ENCODE data around the gene HAPLN2. TPM values are rescaled to one million over a fixed set of nuclear protein-coding genes. Genes with fewer than 3 reads are reported as not detected.

HAPLN2 gene
- total RNA-seq, 1 donor from 2014 or later: not detected

DNA sequence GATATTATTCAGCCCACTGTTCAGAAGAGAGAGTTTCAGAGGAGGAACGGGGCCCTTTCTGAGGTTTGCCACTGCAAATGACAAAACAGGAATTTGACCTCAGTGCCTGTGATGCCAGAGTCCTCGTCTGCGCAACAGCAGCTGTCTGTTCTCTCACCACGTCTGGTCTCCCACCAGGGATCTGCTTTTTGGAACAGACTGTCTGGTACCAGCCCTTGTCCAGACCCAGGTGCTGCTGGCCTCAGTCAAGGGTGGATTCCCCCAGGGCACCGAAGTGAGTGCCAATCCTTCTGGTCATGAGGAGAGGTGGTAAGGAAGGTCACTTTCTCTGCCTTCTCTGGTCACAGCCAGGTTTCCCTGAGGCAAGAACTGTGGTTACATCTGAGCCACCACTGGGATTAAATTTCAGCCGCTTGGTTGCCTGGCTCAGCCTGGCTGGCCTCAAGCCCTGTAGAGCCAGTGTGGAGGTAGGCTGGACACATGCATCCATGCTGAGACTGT is 20.4 kb downstream of the HAPLN2 start:
- POLR2A ChIA-PET: no interaction called here
- ATAC-seq (ENCODE audit: low read depth) (no peak), DNase-seq (no peak)
- H3K4me3 Mint-ChIP-seq: no peak overlapping the region
- no peaks in the 10 kb centered on the region for H3K9me3 Mint-ChIP-seq
- no peak overlapping the region for H3K27ac Mint-ChIP-seq
- CTCF ChIA-PET: interaction anchor here (1.1 kb wide), 1 partner anchor 50 kb away, joined by 3 read pairs; no protein-coding TSS in a partner anchor
- intact Hi-C loops (cut with micrococcal nuclease): no loop called here
- H3K36me3 Mint-ChIP-seq (ENCODE audit: low read depth): no peaks in the 10 kb centered on the region
- TF ChIP-seq, protein P1, sequence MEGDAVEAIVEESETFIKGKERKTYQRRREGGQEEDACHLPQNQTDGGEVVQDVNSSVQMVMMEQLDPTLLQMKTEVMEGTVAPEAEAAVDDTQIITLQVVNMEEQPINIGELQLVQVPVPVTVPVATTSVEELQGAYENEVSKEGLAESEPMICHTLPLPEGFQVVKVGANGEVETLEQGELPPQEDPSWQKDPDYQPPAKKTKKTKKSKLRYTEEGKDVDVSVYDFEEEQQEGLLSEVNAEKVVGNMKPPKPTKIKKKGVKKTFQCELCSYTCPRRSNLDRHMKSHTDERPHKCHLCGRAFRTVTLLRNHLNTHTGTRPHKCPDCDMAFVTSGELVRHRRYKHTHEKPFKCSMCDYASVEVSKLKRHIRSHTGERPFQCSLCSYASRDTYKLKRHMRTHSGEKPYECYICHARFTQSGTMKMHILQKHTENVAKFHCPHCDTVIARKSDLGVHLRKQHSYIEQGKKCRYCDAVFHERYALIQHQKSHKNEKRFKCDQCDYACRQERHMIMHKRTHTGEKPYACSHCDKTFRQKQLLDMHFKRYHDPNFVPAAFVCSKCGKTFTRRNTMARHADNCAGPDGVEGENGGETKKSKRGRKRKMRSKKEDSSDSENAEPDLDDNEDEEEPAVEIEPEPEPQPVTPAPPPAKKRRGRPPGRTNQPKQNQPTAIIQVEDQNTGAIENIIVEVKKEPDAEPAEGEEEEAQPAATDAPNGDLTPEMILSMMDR (IDR thresholded peaks at IDR 0.05): no peak
- H3K4me1 Mint-ChIP-seq: peaks cover 20% of the 10 kb centered on the region
- peaks cover 67% of the 10 kb centered on the region for H3K27me3 Mint-ChIP-seq

DNA sequence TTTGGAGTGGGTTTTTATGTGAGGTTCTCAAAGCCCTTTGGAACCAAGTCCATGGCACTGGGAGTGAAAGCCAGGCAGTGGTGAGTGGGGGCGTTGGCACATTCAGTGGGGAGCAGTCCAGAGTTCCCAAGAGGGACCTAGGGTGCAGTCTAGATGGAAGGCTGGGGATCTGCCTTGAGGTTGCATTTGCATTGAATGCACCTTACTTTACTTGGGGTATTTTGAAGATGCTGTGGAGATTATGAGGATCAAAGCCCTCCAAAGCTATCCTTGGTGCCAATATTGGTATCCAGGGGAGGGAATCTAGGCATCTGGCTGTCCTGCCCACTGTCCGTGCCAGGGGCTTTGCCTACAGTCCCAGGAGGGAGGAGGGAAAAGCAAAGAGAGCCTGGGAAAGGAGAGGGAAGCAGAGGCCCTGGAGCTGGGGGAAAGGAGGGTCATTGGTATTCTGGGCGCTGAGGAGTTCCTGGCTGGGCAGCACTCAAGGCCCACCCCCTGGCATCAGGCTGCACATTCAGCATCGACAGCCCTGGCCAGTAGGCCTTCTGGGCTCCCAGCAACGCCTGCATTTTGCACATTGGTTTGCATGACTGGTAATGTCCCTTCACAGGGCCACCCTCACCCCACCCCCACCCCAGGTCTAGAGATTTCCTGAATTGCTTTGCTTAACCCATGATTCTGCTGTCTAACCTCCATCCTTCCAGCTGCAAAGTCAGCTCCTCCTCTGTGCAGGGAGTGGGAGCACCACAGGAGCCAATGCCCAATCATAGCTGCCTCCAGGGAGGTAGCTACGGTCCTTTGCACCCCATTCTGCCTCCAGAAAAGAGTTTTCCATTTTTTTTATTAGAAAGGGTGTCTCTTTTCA is 21.9 kb downstream of the HAPLN2 start:
- Mint-ChIP-seq H3K9me3 (no peaks in the 10 kb centered on the region), H3K27me3 (peaks cover 77% of the 10 kb centered on the region), H3K27ac (no peak overlapping the region), H3K36me3 (ENCODE audit: low read depth) (no peaks in the 10 kb centered on the region), H3K4me3 (peak overlapping the region; percentile 58), H3K4me1 (peaks cover 20% of the 10 kb centered on the region)
- intact Hi-C loops (cut with micrococcal nuclease): no loop called here
- no peak for ATAC-seq (ENCODE audit: low read depth)
- TF ChIP-seq, protein P1 (IDR thresholded peaks at IDR 0.05): no peak
- ChIA-PET CTCF (interaction anchor here (1.0 to 1.7 kb wide), 2 partner anchors 14 to 17 kb away, joined by 5 read pairs; no protein-coding TSS in a partner anchor), POLR2A (no interaction called here)
- DNase-seq: no peak

DNA sequence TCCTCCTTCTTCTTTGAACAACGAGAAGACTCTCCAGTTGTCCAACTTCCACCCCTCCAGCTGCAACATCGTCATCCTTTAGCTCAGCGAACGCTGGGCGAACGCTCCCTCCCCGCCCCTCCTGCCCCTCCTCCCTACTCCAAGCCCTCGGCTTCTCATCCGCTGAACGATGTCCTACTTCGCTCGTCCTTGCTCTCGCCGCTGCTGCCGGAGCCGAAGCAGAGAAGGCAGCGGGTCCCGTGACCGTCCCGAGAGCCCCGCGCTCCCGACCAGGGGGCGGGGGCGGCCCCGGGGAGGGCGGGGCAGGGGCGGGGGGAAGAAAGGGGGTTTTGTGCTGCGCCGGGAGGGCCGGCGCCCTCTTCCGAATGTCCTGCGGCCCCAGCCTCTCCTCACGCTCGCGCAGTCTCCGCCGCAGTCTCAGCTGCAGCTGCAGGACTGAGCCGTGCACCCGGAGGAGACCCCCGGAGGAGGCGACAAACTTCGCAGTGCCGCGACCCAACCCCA is 22.6 kb downstream of the HAPLN2 start, which contains the start of gene BCAN:
Gene BCAN (plus strand): TSS at position 357 of the 504 bp plus-strand sequence. CDS start 3,938 bp downstream, outside the sequence.
- peaks cover 20% of the 10 kb centered on the region for H3K4me1 Mint-ChIP-seq
- no peak within 1 kb of the TSS for H3K27ac Mint-ChIP-seq
- TF ChIP-seq, protein P1 (IDR thresholded peaks at IDR 0.05): no peak
- ChIA-PET CTCF (interaction anchor here (1.0 to 1.7 kb wide), 2 partner anchors 15 to 17 kb away, joined by 5 read pairs; no protein-coding TSS in a partner anchor), POLR2A (no interaction called here)
- ATAC-seq (ENCODE audit: low read depth): peak; percentile 51
- no peaks in the 10 kb centered on the region for H3K36me3 Mint-ChIP-seq (ENCODE audit: low read depth)
- peak within 1 kb of the TSS; percentile 68 for H3K4me3 Mint-ChIP-seq
- H3K9me3 Mint-ChIP-seq: no peaks in the 10 kb centered on the region
- intact Hi-C loops (cut with micrococcal nuclease): loop anchor here (2.0 kb wide), 1 partner anchor 15 kb away; no protein-coding TSS in a partner anchor
- H3K27me3 Mint-ChIP-seq: peaks cover 78% of the 10 kb centered on the region
- no peak for DNase-seq

DNA sequence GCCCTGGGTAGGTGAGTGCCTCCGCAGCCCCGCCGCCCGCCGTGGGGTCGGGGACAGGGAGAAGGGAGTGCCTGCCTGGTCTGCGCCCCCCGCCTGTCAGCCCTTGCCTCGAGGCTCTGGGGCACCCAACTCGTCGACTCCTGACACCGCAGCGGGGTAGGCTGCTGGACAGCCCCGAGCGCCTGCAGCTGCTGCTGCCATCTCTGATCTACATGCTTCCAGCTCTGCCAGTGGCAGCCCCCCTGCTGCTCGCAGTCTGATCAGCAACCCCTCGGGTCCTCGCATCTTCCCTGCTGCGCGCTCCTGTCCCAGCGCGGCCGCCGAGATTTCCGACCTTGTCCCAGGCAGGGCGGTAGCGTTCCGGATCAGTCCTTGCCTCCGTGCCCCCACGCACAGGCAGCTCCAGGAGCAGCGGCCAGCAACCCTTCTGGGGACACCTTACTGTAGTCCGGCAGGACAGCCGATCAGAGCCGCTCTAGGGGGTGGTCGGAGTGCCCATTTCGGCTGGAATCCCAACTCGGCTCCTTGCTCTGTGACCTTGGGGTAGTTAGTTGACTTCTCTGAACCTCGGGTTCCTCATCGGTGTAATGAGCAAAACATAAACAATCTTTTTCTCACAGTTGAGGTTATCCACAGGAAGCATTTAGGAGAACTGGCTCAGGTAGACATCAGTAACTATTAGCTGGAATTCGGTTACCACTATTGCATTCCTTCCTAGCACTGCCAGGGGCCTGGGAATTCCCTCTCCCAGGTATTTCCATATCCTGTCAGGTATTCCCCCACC is 23.2 kb downstream of the HAPLN2 start:
- intact Hi-C loops (cut with micrococcal nuclease): loop anchor here (2.0 kb wide), 1 partner anchor 16 kb away; no protein-coding TSS in a partner anchor

More for the DNA sequence above, 23.2 kb downstream of the HAPLN2 start:
- POLR2A ChIA-PET: no interaction called here
- Mint-ChIP-seq H3K4me3 (peak overlapping the region; percentile 68), H3K27me3 (peaks cover 82% of the 10 kb centered on the region), H3K4me1 (peaks cover 20% of the 10 kb centered on the region), H3K9me3 (no peaks in the 10 kb centered on the region), H3K27ac (no peak overlapping the region), H3K36me3 (ENCODE audit: low read depth) (no peaks in the 10 kb centered on the region)
- CTCF ChIA-PET: interaction anchor here (1.7 kb wide), 1 partner anchor 15 kb away, joined by 5 read pairs; no protein-coding TSS in a partner anchor
- ATAC-seq (ENCODE audit: low read depth): peak; percentile 8
- no peak for DNase-seq
- TF ChIP-seq, protein P1 (IDR thresholded peaks at IDR 0.05): no peak

All from activated B cell treated with CpG ODN at 0.5 μM for 24 hours (primary cell).